Subcutaneous abdominal adipose tissue (tissue), 5 donors: ENCODE data around the gene ADCK2.
"Not testable (repeated sequence)": the region's sequence is repeated elsewhere in the genome, so short reads cannot be mapped to it uniquely, and the experiment has no call there.

Experiments
- H3K27ac ChIP-seq: one replicate; pipeline ENCODE4 v1.7.0; 2013; ENCODE audit warnings: low read depth, mild to moderate bottlenecking, inconsistent platforms, low read length, moderate library complexity
- H3K27me3 ChIP-seq, 5 donors: one replicate each; pipeline ENCODE4 v1.7.0; 2013; ENCODE audit warnings: low read length in 5 of 5, inconsistent platforms in 1 of 5; ENCODE audit not compliant: control insufficient read depth in 5 of 5, insufficient read depth in 4 of 5
- H3K36me3 ChIP-seq, 5 donors: one replicate each; pipeline ENCODE4 v1.7.0; 2013; ENCODE audit warnings: low read length in 5 of 5; ENCODE audit not compliant: control insufficient read depth in 5 of 5, insufficient read depth in 5 of 5
- H3K4me1 ChIP-seq, 5 donors: one replicate each; pipeline ENCODE4 v1.7.0; 2013; ENCODE audit warnings: low read length in 5 of 5, mild to moderate bottlenecking in 3 of 5, moderate library complexity in 1 of 5; ENCODE audit not compliant: control insufficient read depth in 5 of 5, insufficient read depth in 5 of 5
- H3K4me3 ChIP-seq, 5 donors: one replicate each; pipeline ENCODE4 v1.7.0; 2013; ENCODE audit warnings: low read length in 5 of 5, low read depth in 1 of 5
- H3K9ac ChIP-seq, 5 donors: one replicate each; pipeline ENCODE4 v1.7.0; 2013; ENCODE audit warnings: low read length in 5 of 5, mild to moderate bottlenecking in 4 of 5, moderate library complexity in 3 of 5
- H3K9me3 ChIP-seq, 5 donors: one replicate each; pipeline ENCODE4 v1.7.0; 2013; ENCODE audit warnings: low read length in 5 of 5; ENCODE audit not compliant: control insufficient read depth in 5 of 5
- donor health status: healthy.
- donor health status: healthy.
- donor health status: healthy.
- donor health status: healthy.
- donor health status: healthy.

The ADCK2 gene

DNA sequence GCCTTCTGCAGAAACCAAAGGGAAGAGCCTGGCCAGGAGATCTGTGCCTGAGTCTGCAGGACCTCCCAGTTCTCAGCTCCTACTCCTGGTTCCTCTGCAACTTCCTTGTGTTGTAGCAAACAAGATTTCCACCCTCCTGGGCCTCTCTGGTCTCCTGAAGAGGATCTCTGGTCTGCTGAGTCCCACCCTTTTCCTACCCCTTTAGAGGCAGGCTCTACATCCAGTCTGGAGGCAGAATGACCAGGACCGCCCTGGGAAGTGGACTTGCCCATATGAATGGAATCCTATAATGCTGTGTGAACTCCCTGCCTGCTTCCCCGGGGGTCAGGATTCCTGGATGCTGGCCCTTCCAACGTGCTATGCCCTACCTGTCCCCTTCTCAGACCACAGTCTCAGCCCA lies 35.3 kb upstream of the ADCK2 start:
- H3K36me3 ChIP-seq: no peaks in the 10 kb centered on the region
- H3K9ac ChIP-seq: peak overlapping the region in 1 of 5 donors; percentile 30
- no peak overlapping the region for H3K27ac ChIP-seq
- peak overlapping the region in 1 of 5 donors; percentile 4 for H3K4me3 ChIP-seq
- peaks cover 4 to 25% (median 19%) of the 10 kb centered on the region in 5 donors for H3K27me3 ChIP-seq
- peaks cover 12 to 70% (median 46%) of the 10 kb centered on the region in 5 donors for H3K4me1 ChIP-seq
- H3K9me3 ChIP-seq: no peaks in the 10 kb centered on the region

DNA sequence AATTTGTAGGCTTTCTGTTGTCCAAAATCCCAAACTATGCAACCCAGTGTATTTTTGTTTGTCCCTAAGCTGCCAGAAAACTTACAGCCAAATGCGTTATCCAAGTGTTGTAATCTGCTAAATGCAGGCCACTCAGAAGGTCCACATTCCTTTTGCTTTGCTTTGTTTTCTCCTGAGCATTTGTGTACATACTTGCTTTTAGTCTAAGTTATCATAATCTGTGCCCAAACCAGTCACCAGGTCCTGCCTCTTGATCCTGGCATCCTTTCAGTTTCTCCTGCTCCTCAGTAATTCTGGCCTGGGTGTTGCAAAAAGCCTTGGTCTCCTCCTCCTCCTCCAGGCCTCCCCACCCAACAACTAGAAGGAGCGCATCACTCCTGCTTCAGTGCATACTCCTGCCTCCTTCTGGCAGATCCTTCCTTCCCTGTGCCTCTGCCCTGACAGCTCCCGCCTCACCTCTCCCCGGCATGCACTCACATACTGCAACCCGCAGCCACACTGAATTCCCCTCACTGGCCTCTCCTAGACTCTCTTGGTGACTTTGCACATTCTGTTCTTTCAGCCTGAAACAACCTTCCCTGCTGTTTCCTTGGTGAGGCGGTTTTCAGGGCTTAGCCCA lies 34.5 kb upstream of the ADCK2 start:
- H3K4me3 ChIP-seq: peak overlapping the region; percentile 15 to 78 (median 34)
- H3K9ac ChIP-seq: peak overlapping the region in 1 of 5 donors; percentile 4
- H3K4me1 ChIP-seq: peaks cover 12 to 69% (median 46%) of the 10 kb centered on the region in 5 donors
- no peaks in the 10 kb centered on the region for H3K9me3 ChIP-seq
- no peaks in the 10 kb centered on the region for H3K36me3 ChIP-seq
- H3K27ac ChIP-seq: peak overlapping the region; percentile 33
- H3K27me3 ChIP-seq: peaks cover 4 to 25% (median 20%) of the 10 kb centered on the region in 5 donors

DNA sequence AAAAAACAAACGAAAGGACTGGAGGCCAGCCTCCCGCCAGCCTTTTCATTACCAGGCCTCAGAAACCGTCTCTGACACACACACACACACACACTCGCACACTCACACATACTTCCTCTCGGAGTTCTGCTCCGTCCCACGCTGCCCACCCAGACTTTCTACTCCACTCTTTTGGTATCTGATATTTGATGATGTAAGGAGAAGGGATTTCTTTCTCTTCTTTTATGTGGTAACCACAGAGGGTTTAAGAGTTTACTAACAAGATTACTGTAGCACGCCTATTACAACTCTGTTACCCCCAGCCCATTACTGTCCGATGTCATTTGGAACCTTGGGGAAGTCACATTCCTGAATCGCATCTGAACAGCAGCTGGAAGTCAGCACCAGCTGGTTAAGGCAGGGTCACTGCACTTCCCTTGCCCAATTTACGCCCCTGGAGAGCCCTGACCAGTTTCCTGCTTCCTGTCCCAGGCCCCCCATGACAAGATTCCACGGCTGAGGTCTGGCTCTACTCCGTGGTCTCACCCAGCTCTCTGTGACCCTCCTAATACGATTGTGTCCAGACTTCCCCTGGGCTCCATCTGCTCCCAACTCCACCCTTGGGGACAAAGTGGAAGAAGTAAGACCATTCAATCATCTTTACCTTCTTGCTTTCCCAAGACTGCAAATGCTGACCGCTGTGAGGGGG lies 33.2 kb upstream of the ADCK2 start:
- Histone ChIP-seq H3K9ac (peak overlapping the region in 3 of 5 donors; percentile 62 to 71 (median 64)), H3K36me3 (no peaks in the 10 kb centered on the region), H3K4me3 (peak overlapping the region; percentile 56 to 78 (median 76)), H3K4me1 (peaks cover 12 to 71% (median 46%) of the 10 kb centered on the region in 5 donors), H3K27ac (peak overlapping the region; percentile 33), H3K27me3 (peaks cover 4 to 29% (median 23%) of the 10 kb centered on the region in 5 donors), H3K9me3 (no peaks in the 10 kb centered on the region)

DNA sequence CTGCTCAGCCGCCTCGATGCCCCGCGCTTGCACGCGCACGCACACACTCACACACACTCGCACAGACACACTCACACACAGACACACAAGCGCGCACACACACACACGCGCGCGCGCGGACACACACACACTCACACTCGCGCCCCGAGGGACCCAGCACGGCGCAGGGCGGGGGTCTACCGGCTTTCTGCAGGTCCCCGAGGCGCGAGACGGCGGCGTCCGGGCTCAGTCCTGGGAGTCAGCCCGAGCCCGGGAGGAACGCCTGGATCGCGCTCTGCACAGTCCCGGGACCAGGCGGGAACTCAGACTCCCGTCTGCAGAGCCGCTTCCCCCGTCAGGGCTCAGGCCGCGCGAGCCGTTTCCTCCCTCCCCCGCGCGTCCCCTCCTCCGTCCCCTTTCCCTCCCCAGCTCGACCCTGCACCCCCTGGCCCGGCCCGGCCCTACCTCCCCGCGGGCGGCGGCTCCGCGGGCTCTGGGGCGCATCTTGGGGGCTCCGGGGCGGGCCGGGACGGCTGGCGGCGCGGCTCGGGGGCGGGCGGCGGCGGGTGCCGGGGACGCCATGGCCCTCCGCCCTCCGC lies 32.6 kb upstream of the ADCK2 start:
- H3K4me1 ChIP-seq: peaks cover 12 to 66% (median 46%) of the 10 kb centered on the region in 5 donors

DNA sequence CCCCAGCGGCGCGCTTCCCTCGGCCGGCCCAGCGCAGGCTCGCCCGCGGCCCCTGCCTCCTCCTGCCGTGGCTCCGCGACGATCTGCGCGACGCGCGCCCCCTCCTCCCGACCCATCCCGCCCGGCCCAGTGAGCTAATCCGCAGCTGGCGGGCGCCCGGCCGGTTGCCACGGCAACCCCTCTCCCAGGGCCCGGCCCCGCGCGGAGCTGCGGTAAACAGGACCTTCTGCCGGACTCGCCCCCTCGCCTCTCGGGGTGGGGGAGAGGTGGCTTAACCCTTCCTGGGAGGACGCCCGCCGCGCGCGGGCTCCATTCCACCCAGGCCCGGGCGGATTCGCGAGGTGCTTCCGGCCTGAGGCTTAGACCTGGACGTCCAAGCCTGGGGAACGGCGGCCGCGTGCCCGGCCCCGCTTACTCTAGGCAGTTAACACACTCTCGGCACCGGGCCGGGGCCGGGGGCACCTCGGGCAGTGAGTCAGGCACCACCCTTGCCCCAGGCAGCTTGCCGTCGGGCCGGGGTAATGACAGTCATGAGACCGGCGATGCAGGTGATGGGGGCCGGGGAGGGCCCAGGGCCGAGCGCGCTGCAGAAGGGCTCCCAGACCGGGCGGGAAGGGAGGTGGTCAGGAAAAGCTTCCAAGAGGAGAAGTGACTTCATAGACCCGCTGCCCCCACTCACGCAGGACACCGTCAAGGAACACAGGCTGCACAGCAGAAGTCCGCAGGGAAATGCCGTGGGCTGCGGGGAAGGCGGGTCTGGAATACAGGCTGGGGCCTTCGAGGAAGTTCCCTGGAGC lies 31.8 kb upstream of the ADCK2 start, which contains the start of gene DENND2A:
DENND2A (minus strand) TSS at position 87 of the 797 bp plus-strand sequence. CDS start 38,416 bp downstream, outside the sequence.
- no peaks in the 10 kb centered on the region for H3K9me3 ChIP-seq
- peak within 1 kb of the TSS; percentile 78 for H3K27ac ChIP-seq
- H3K9ac ChIP-seq: peak within 1 kb of the TSS in 4 of 5 donors; percentile 38 to 79 (median 68)
- no peaks in the 10 kb centered on the region for H3K36me3 ChIP-seq
- H3K4me3 ChIP-seq: peak within 1 kb of the TSS; percentile 56 to 78 (median 76)
- H3K4me1 ChIP-seq: peaks cover 12 to 58% (median 40%) of the 10 kb centered on the region in 5 donors
- peaks cover 4 to 27% (median 25%) of the 10 kb centered on the region in 5 donors for H3K27me3 ChIP-seq

More for the DNA sequence above, 32.6 kb upstream of the ADCK2 start:
- Histone ChIP-seq H3K36me3 (no peaks in the 10 kb centered on the region), H3K27ac (peak overlapping the region; percentile 33), H3K27me3 (peaks cover 4 to 29% (median 24%) of the 10 kb centered on the region in 5 donors), H3K4me3 (peak overlapping the region; percentile 56 to 78 (median 76)), H3K9me3 (no peaks in the 10 kb centered on the region), H3K9ac (peak overlapping the region in 3 of 5 donors; percentile 62 to 71 (median 64))

DNA sequence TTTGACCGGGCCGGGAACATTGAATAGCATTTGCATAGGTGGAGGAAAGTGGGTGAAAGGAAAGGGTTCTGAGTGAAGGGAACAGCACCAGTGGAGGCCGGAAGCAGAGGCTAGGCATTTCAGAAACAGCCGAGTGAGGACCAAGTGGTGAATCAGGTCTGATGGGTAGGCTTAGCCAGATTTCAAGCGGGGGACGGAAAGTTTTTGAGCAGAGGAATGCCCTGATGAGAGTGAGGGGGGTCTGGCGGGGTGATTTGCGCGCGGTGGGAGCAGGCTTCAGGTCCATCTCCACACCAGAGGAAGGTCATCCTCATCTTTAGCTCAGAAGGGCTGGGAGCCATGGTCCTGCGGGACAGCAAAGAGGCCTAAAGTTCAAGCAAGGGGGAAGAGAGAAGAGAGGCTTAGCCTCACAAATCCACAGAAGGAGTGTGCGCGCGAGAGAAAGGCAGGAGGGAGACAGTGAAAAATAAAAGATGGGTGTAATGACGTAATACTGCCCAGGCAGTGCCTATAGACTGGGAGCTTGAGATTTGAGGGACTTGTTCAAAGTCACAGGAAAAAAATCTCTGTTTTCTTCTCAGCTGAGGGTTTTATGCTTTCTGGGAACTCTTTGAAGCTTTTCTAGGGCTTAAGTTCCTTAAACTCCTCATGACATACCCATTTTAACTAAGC lies 31.1 kb upstream of the ADCK2 start:
- Histone ChIP-seq H3K36me3 (no peaks in the 10 kb centered on the region), H3K27ac (peak overlapping the region; percentile 78), H3K4me1 (peaks cover 9 to 51% (median 35%) of the 10 kb centered on the region in 5 donors), H3K9me3 (no peaks in the 10 kb centered on the region), H3K9ac (peak overlapping the region in 4 of 5 donors; percentile 5 to 41 (median 30)), H3K4me3 (peak overlapping the region in 4 of 5 donors; percentile 35 to 78 (median 58)), H3K27me3 (peaks cover 4 to 25% (median 20%) of the 10 kb centered on the region in 5 donors)

- Histone ChIP-seq H3K9me3 (no peaks in the 10 kb centered on the region), H3K36me3 (no peaks in the 10 kb centered on the region), H3K9ac (no peak overlapping the region), H3K4me1 (peaks cover 2 to 35% (median 26%) of the 10 kb centered on the region in 5 donors), H3K27me3 (peaks cover 0 to 25% (median 12%) of the 10 kb centered on the region in 5 donors), H3K27ac (no peak overlapping the region), H3K4me3 (no peak overlapping the region)
Observed at GRCh38 chr7:140643416-140643815, 29.3 kb upstream of the ADCK2 start.

- not testable (repeated sequence) for H3K9ac ChIP-seq, H3K4me3 ChIP-seq, H3K9me3 ChIP-seq, H3K27ac ChIP-seq, H3K36me3 ChIP-seq
- H3K4me1 ChIP-seq: peaks cover 2 to 22% (median 13%) of the 10 kb centered on the region in 5 donors
- H3K27me3 ChIP-seq: peaks cover 0 to 19% (median 7%) of the 10 kb centered on the region in 5 donors
Observed at GRCh38 chr7:140644761-140645160, 28.0 kb upstream of the ADCK2 start.
